Astrocyte of the cerebellum (primary cell): ENCODE measurements around the gene CSAD.
"Not testable (repeated sequence)": the region's sequence is repeated elsewhere in the genome, so short reads cannot be mapped to it uniquely, and the experiment has no call there.

Experiments
- DNase-seq: peaks from one replicate; pipeline ENCODE4 v3.0.0-alpha.2; 2011; ENCODE audit warnings: low read depth
- H3K4me3 ChIP-seq: 2 replicates; pipeline ENCODE4 v1.5.1; 2011; ENCODE audit warnings: mild to moderate bottlenecking, low read depth, low read length, moderate library complexity
- in situ Hi-C: cut with HindIII; loops from 2 replicates; pipeline ENCODE4 v1.10.0; 2017; ENCODE audit warnings: low sequenced_read_pairs
- TF ChIP-seq, protein P1 (sequence below): IDR thresholded peaks from 2 replicates; pipeline ENCODE4 v1.5.1; 2012; ENCODE audit warnings: low read length, low read depth, moderate library complexity, mild to moderate bottlenecking; ENCODE audit errors: missing control alignments

Gene CSAD

DNA sequence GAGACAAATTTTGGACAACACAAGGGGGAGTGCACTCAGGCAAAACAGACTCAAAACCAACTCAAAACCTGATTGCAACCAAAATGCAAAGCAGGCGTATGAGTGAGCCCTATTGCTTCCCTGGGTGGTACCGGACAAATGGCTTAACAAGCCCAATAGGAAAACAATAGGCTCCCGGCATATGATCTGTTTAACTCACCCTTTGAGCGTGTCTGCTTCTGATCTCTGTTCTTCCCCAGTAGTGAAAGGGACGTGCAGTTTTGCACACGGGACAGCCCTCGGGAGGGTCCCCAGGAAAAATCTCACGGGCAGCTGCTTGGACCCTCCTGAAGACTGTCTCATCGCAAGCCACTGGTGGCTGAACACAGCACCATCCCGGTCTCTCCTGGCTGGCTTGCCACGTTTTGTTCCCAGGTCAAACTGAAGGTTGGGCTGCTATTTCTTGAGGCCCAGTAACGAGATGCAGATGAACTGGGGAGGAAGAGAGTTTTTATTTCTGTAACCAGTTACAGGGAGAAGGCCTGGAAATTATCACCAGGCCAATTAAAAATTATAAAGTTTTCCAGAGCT lies 67.5 kb downstream of the CSAD start:
- TF ChIP-seq, protein P1, sequence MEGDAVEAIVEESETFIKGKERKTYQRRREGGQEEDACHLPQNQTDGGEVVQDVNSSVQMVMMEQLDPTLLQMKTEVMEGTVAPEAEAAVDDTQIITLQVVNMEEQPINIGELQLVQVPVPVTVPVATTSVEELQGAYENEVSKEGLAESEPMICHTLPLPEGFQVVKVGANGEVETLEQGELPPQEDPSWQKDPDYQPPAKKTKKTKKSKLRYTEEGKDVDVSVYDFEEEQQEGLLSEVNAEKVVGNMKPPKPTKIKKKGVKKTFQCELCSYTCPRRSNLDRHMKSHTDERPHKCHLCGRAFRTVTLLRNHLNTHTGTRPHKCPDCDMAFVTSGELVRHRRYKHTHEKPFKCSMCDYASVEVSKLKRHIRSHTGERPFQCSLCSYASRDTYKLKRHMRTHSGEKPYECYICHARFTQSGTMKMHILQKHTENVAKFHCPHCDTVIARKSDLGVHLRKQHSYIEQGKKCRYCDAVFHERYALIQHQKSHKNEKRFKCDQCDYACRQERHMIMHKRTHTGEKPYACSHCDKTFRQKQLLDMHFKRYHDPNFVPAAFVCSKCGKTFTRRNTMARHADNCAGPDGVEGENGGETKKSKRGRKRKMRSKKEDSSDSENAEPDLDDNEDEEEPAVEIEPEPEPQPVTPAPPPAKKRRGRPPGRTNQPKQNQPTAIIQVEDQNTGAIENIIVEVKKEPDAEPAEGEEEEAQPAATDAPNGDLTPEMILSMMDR: no peak
- H3K4me3 ChIP-seq: no peak overlapping the region
- DNase-seq: no peak
- in situ Hi-C loops: no loop called here

DNA sequence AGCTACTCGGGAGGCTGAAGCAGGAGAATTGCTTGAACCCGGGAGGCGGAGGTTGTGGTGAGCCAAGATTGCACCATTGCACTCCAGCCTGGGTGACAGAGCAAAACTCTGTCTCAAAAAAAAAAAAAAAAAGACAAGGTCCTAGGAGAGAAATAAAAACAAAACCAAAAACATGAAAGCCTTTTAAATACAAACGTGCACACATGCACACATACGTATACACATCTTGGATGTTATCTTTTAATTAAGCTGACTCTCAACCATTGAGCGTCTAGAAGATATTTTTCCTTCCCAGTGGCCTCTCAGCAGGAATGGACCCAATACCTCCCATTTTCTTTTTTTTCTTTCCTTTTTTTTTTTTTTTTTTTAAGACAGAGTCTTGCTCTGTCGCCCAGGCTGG lies 68.3 kb downstream of the CSAD start:
- H3K4me3 ChIP-seq, DNase-seq, in situ Hi-C loops: not testable (repeated sequence)
